Anterior cingulate cortex (tissue), 58 donors: ENCODE results near the gene NGEF.
A peak's percentile ranks its signal among the peaks of the same experiment; 100 is the strongest.
"Not testable (repeated sequence)": the region's sequence is repeated elsewhere in the genome, so short reads cannot be mapped to it uniquely, and the experiment has no call there.

Source experiments
- DNase-seq, 58 donors: peaks; one replicate each; lab custom pipeline; 2025; lab: John Stamatoyannopoulos, UW

The NGEF gene

GRCh38 chr2:232906867-232907717, 106.0 kb downstream of the NGEF start:
- not testable (repeated sequence) for DNase-seq

- no peak for DNase-seq
These were observed 109.1 kb downstream of the NGEF start for GRCh38 chr2:232903989-232904388.

- DNase-seq: no peak
These were observed 111.1 kb downstream of the NGEF start for GRCh38 chr2:232901736-232902578.

GRCh38 chr2:232900811-232901735, 112.0 kb downstream of the NGEF start:
- no peak for DNase-seq

- peak in 2 of 58 donors; percentile 13 to 38 for DNase-seq
These were observed 114.2 kb downstream of the NGEF start for GRCh38 chr2:232898592-232899543.

GRCh38 chr2:232897598-232898408, 115.3 kb downstream of the NGEF start:
- no peak for DNase-seq

GRCh38 chr2:232896720-232897597, 116.1 kb downstream of the NGEF start:
- DNase-seq: no peak

GRCh38 chr2:232896111-232896510, 116.9 kb downstream of the NGEF start:
- DNase-seq: no peak

- DNase-seq: no peak
These were observed 118.3 kb downstream of the NGEF start for GRCh38 chr2:232894746-232895145.

GRCh38 chr2:232894251-232894650, 118.8 kb downstream of the NGEF start:
- DNase-seq: no peak

- DNase-seq: no peak
These were observed 119.2 kb downstream of the NGEF start for GRCh38 chr2:232893834-232894233.

- no peak for DNase-seq
These were observed 120.2 kb downstream of the NGEF start for GRCh38 chr2:232892843-232893242.

- no peak for DNase-seq
These were observed 120.8 kb downstream of the NGEF start for GRCh38 chr2:232892221-232892620.

- peak in 4 of 58 donors; percentile 27 to 40 (median 36) for DNase-seq
These were observed 121.4 kb downstream of the NGEF start for GRCh38 chr2:232891621-232892071.

- DNase-seq: no peak
These were observed 122.0 kb downstream of the NGEF start for GRCh38 chr2:232890896-232891601.

GRCh38 chr2:232890536-232890895, 122.5 kb downstream of the NGEF start:
- no peak for DNase-seq
